K562 (cell line): ENCODE results near the gene IL17REL. TPM values are rescaled to one million over a fixed set of nuclear protein-coding genes. Genes with fewer than 3 reads are reported as not detected.
"Not testable (repeated sequence)": the region's sequence is repeated elsewhere in the genome, so short reads cannot be mapped to it uniquely, and the experiment has no call there.

ENCODE experiments used
- ATAC-seq: fragments of 200-7000 bp; cut with Tn5 transposase; 3 replicates; pipeline ENCODE4 v1.9.1; 2020; ENCODE audit warnings: moderate library complexity
- BruUV-seq: library from RNA; stranded (reverse); fragments of 400-500 nt; replicated peaks from 2 replicates; lab custom pipeline; 2021; lab: Mats Ljungman, UMichigan
- CTCF ChIA-PET: fragments of 300-600 bp; formaldehyde crosslinking; extraction: SDS; loops from one replicate; lab custom pipeline; 2021; ENCODE audit warnings: low intra/inter-chr PET ratio; lab: Yijun Ruan, JAX
- POLR2A ChIA-PET: fragments of 300-600, 350-650 bp; sonication (Branson Sonifier 250); formaldehyde crosslinking; extraction: SDS; loops from one replicate; lab custom pipeline; 2021; ENCODE audit warnings: antibody characterized with exemption, inconsistent platforms; lab: Yijun Ruan, JAX
- DNase-seq, 4 experiments: peaks; one replicate each; pipeline versions ENCODE4 v3.0.0 to v3.0.0-alpha.2; 2011 to 2018; ENCODE audit warnings: low spot score in 3 of 4, mixed read lengths in 3 of 4; ENCODE audit errors: extremely low read depth in 1 of 4
- FAIRE-seq: peaks from 2 replicates; lab custom pipeline; 2011; peaks lifted over from hg19 to GRCh38; lab: Jason Lieb, UNC
- H2AFZ ChIP-seq: 2 replicates; pipeline ENCODE4 v1.6.0; 2011; ENCODE audit warnings: low read depth, low read length, control low read depth, inconsistent platforms
- H3K27ac ChIP-seq: fragments of 200-600 bp; 3 replicates; pipeline ENCODE4 v1.8.0; 2011; ENCODE audit warnings: low read depth, mild to moderate bottlenecking, control low read depth, inconsistent platforms, low read length, moderate library complexity, mixed read lengths; ENCODE audit errors: extremely low read depth
- H3K27me3 ChIP-seq, 2 experiments: fragments of 300-600 bp in 1 of 2; 2 replicates in 1 of 2; 3 replicates in 1 of 2; pipeline versions ENCODE4 v1.6.0 to v1.8.0; 2011; ENCODE audit warnings: inconsistent platforms in 2 of 2, low read length in 2 of 2, mild to moderate bottlenecking in 1 of 2, mixed read lengths in 1 of 2, moderate library complexity in 1 of 2; ENCODE audit not compliant: control insufficient read depth in 2 of 2, insufficient read depth in 2 of 2
- H3K36me3 ChIP-seq: fragments of 300-600 bp; 3 replicates; pipeline ENCODE4 v1.8.0; 2011; ENCODE audit warnings: mild to moderate bottlenecking, low read length, inconsistent platforms; ENCODE audit not compliant: control insufficient read depth, insufficient read depth
- H3K4me1 ChIP-seq, 2 experiments: fragments of 200-600 bp in 1 of 2; replicated peaks in 1 of 2; 2 replicates in 1 of 2; 3 replicates in 1 of 2; pipeline versions ENCODE4 v1.5.1 to v1.8.0; 2011; ENCODE audit warnings: inconsistent platforms in 2 of 2, low read length in 2 of 2, mild to moderate bottlenecking in 1 of 2, mixed read lengths in 1 of 2, moderate library complexity in 1 of 2; ENCODE audit not compliant: control insufficient read depth in 2 of 2, insufficient read depth in 2 of 2
- H3K4me2 ChIP-seq: 2 replicates; pipeline ENCODE4 v1.6.1; 2011; ENCODE audit warnings: low read length, control low read depth, inconsistent platforms, mixed read lengths; ENCODE audit not compliant: insufficient read depth
- H3K4me3 ChIP-seq: fragments of 200-600 bp; sonication (generic), shearing (Covaris generic); 2 replicates; pipeline ENCODE4 v1.5.1; 2016; ENCODE audit warnings: control low read depth, inconsistent platforms
- H3K79me2 ChIP-seq: fragments of 200-600 bp; 3 replicates; pipeline ENCODE4 v1.8.0; 2011; ENCODE audit warnings: low read length, inconsistent platforms; ENCODE audit not compliant: control insufficient read depth, insufficient read depth
- H3K9ac ChIP-seq, 2 experiments: 2 replicates each; pipeline versions ENCODE4 v1.6.0 to v1.6.1; 2011; ENCODE audit warnings: low read depth in 2 of 2, low read length in 2 of 2, control low read depth in 1 of 2, inconsistent platforms in 1 of 2, mild to moderate bottlenecking in 1 of 2, mixed read lengths in 1 of 2; ENCODE audit not compliant: insufficient read depth in 1 of 2
- H3K9me1 ChIP-seq: one replicate; pipeline ENCODE4 v1.6.0; 2011; ENCODE audit warnings: inconsistent platforms, mild to moderate bottlenecking, low read length, moderate library complexity; ENCODE audit not compliant: control insufficient read depth, insufficient read depth
- H3K9me3 ChIP-seq: replicated peaks from 2 replicates; pipeline ENCODE4 v1.5.1; 2011; ENCODE audit warnings: low read depth, low read length, inconsistent platforms; ENCODE audit not compliant: control insufficient read depth, insufficient read depth
- H4K20me1 ChIP-seq: replicated peaks from 2 replicates; pipeline ENCODE4 v1.6.1; 2011; ENCODE audit warnings: low read length, inconsistent platforms, mixed read lengths; ENCODE audit not compliant: control insufficient read depth, insufficient read depth
- CREB1 ChIP-seq, 2 experiments: sonication (generic) in 1 of 2; formaldehyde crosslinking in 1 of 2; IDR thresholded peaks; 2 replicates each; pipeline versions ENCODE4 v1.6.1 to v1.8.0; 2012 to 2022; ENCODE audit warnings: inconsistent platforms in 1 of 2, mild to moderate bottlenecking in 1 of 2, missing genetic modification reagents in 1 of 2, moderate library complexity in 1 of 2
- CREM ChIP-seq: IDR thresholded peaks from 2 replicates; pipeline ENCODE4 v1.6.1; 2014; ENCODE audit warnings: antibody characterized with exemption, low read depth
- GABPA ChIP-seq: fragments of 200-800 bp; sonication (Bioruptor generic); conservative IDR thresholded peaks from 2 replicates; pipeline ENCODE4 v1.6.1; 2016; ENCODE audit warnings: low read depth, missing genetic modification characterization, missing compliant biosample characterization
- GABPB1 ChIP-seq: sonication (generic); formaldehyde crosslinking; IDR thresholded peaks from 2 replicates; pipeline ENCODE4 v1.8.0; 2022; ENCODE audit warnings: mild to moderate bottlenecking, missing genetic modification reagents
- ZBTB7A ChIP-seq: IDR thresholded peaks from 2 replicates; pipeline ENCODE4 v1.6.1; 2011; ENCODE audit warnings: low read depth, mild to moderate bottlenecking, low read length, moderate library complexity, borderline replicate concordance; ENCODE audit not compliant: control insufficient read depth
- ZNF740 ChIP-seq, 3 experiments: fragments of 200-800 bp in 1 of 3; sonication (Bioruptor generic) in 1 of 3; sonication (generic) in 1 of 3; formaldehyde crosslinking in 1 of 3; IDR thresholded peaks; 2 replicates each; pipeline versions ENCODE4 v1.6.1 to v1.8.0; 2016 to 2022; ENCODE audit warnings: mild to moderate bottlenecking in 2 of 3, missing compliant biosample characterization in 2 of 3, missing genetic modification characterization in 2 of 3, missing genetic modification reagents in 1 of 3
- whole genome bisulfite sequencing: fragments of 100-300 bp; shearing (Covaris generic); methylation state at CpG from one replicate; pipeline ENCODE4 v1.1.6; 2016; ENCODE audit warnings: low coverage, mixed read lengths; ENCODE audit not compliant: insufficient coverage; ENCODE audit errors: missing lambda C conversion rate; 5-methylcytosine and 5-hydroxymethylcytosine counted together
- in situ Hi-C: fragments of 300-500 bp; cut with MboI; formaldehyde crosslinking; loops from 4 replicates; pipeline ENCODE4 v1.15.0; 2018; ENCODE audit warnings: inconsistent platforms, mixed read lengths
- intact Hi-C: fragments of 100-400 bp; cut with micrococcal nuclease; formaldehyde crosslinking; loops from 2 replicates; pipeline ENCODE4 v1.14.2; 2022
- polyA plus RNA-seq, 8 experiments: library from polyadenylated mRNA; depleted of rRNA in 4 of 8; stranded (reverse) in 5 of 8; unstranded in 3 of 8; fragments of >200 nt; fragmentation: Nextera tagmentation in 2 of 8; fragmentation: Illumina TruSeq in 1 of 8; extraction: Ambion mirVana in 2 of 8; extraction: Trizol in 1 of 8; gene quantifications; 2 replicates each; pipeline versions ENCODE4 v1.2.1 to v1.2.3, GENCODE V29; 2011 to 2014; ENCODE audit warnings: inconsistent platforms in 1 of 8, missing spikeins in 1 of 8
- total RNA-seq, 7 experiments: library from RNA; depleted of rRNA in 6 of 7; stranded (reverse); fragments of >200 nt in 6 of 7; fragmentation: Illumina TruSeq in 2 of 7; extraction: Trizol in 2 of 7; gene quantifications; 2 replicates each; pipeline versions ENCODE4 v1.2.1 to v1.2.3, GENCODE V29; 2011 to 2021; ENCODE audit warnings: low replicate concordance in 1 of 7
- TF ChIP-seq, protein P1 (sequence below), 2 experiments: fragments of 450-650 bp in 1 of 2; IDR thresholded peaks; 2 replicates each; pipeline ENCODE4 v1.6.1; 2011 to 2017; ENCODE audit warnings: low read depth in 2 of 2, antibody characterized with exemption in 1 of 2, borderline replicate concordance in 1 of 2, low read length in 1 of 2, mild to moderate bottlenecking in 1 of 2, mixed read lengths in 1 of 2; ENCODE audit not compliant: control insufficient read depth in 1 of 2
- TF ChIP-seq, protein P2 (sequence below): fragments of 200-800 bp; sonication (Bioruptor generic); IDR thresholded peaks from 2 replicates; pipeline ENCODE4 v1.6.1; 2017; ENCODE audit warnings: missing genetic modification characterization, missing compliant biosample characterization

Gene IL17REL
- total and polyA plus RNA-seq, 9 of the 15 experiments (the other 6 are each of a cell fraction or from before 2014, with no cell fraction given): 0.05 to 0.42 (median 0.11) TPM; not detected in 4

DNA sequence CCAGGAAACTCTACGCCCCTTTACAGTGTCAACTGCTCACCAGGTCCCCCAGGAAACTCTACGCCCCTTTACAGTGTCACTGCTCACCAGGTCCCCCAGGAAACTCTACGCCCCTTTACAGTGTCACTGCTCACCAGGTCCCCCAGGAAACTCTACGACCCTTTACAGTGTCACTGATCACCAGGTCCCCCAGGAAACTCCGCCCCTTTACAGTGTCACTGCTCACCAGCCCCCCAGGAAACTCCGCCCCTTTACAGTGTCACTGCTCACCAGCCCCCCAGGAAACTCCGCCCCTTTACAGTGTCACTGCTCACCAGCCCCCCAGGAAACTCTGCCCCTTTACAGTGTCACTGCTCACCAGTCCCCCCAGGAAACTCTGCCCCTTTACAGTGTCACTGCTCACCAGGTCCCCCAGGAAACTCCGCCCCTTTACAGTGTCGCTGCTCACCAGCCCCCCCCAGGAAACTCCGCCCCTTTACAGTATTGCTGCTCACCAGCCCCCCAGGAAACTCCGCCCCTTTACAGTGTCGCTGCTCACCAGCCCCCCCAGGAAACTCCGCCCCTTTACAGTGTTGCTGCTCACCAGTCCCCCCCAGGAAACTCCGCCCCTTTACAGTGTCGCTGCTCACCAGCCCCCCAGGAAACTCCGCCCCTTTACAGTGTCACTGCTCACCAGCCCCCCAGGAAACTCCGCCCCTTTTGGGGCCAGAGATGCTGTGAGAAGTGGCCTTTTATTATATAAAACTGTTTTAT, 67.3 kb downstream of the IL17REL start:
- H2AFZ ChIP-seq: peak overlapping the region; percentile 74
- in situ Hi-C loops; H3K9me1 ChIP-seq; H3K36me3 ChIP-seq; intact Hi-C loops; H3K27me3 ChIP-seq; H3K4me2 ChIP-seq; H3K9me3 ChIP-seq; H3K9ac ChIP-seq; BruUV-seq; H3K79me2 ChIP-seq; H4K20me1 ChIP-seq; H3K4me3 ChIP-seq; CTCF ChIA-PET; TF ChIP-seq CREB1 (IDR thresholded peaks at IDR 0.05): not testable (repeated sequence)
- DNase-seq (peak; percentile 67 to 84 (median 70)), FAIRE-seq (peak; percentile 52), ATAC-seq (peak; percentile 51; the same call in 2 of the 3 replicates)
- peaks cover 8 to 78% of the 10 kb centered on the region in 2 experiments; a peak in 3 of 5 replicates for H3K4me1 ChIP-seq
- POLR2A ChIA-PET: interaction anchor here (0.7 kb wide), 2 partner anchors 51 to 53 kb away, joined by 3 to 5 read pairs; no protein-coding TSS in a partner anchor
- 62% methylated on average over 6 of the region's 17 CpGs for WGBS
- H3K27ac ChIP-seq: peak overlapping the region; percentile 68; the same call in 2 of the 3 replicates
- TF ChIP-seq CREM (peak; percentile 32; the same call in 1 of the 2 replicates), ZNF740 (CRISPR knock-in tag; IDR thresholded peaks at IDR 0.05) (peak; percentile 70; the same call in 1 of the 2 replicates), ZNF740 (tag; IDR thresholded peaks at IDR 0.05) (peak in 1 of 2 experiments; percentile 60; a peak in 1 of 4 replicates), GABPB1 (CRISPR knock-in tag) (peak; percentile 81; the same call in 1 of the 2 replicates), GABPA (tag) (peak; percentile 69), CREB1 (CRISPR knock-in tag; IDR thresholded peaks at IDR 0.05) (peak; percentile 39; the same call in 1 of the 2 replicates), ZBTB7A (peak; percentile 31; the same call in 1 of the 2 replicates)
- TF ChIP-seq, protein P1, sequence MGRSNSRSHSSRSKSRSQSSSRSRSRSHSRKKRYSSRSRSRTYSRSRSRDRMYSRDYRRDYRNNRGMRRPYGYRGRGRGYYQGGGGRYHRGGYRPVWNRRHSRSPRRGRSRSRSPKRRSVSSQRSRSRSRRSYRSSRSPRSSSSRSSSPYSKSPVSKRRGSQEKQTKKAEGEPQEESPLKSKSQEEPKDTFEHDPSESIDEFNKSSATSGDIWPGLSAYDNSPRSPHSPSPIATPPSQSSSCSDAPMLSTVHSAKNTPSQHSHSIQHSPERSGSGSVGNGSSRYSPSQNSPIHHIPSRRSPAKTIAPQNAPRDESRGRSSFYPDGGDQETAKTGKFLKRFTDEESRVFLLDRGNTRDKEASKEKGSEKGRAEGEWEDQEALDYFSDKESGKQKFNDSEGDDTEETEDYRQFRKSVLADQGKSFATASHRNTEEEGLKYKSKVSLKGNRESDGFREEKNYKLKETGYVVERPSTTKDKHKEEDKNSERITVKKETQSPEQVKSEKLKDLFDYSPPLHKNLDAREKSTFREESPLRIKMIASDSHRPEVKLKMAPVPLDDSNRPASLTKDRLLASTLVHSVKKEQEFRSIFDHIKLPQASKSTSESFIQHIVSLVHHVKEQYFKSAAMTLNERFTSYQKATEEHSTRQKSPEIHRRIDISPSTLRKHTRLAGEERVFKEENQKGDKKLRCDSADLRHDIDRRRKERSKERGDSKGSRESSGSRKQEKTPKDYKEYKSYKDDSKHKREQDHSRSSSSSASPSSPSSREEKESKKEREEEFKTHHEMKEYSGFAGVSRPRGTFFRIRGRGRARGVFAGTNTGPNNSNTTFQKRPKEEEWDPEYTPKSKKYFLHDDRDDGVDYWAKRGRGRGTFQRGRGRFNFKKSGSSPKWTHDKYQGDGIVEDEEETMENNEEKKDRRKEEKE (IDR thresholded peaks at IDR 0.05; ENCODE audit: borderline replicate concordance in 1 of 2, control insufficient read depth in 1 of 2, low read depth in 2 of 2, low read length in 1 of 2): 0 out of 4 replicates have a peak, but pooled peaks of 1 of the 2 experiments have one; percentile 78
- TF ChIP-seq, protein P2, sequence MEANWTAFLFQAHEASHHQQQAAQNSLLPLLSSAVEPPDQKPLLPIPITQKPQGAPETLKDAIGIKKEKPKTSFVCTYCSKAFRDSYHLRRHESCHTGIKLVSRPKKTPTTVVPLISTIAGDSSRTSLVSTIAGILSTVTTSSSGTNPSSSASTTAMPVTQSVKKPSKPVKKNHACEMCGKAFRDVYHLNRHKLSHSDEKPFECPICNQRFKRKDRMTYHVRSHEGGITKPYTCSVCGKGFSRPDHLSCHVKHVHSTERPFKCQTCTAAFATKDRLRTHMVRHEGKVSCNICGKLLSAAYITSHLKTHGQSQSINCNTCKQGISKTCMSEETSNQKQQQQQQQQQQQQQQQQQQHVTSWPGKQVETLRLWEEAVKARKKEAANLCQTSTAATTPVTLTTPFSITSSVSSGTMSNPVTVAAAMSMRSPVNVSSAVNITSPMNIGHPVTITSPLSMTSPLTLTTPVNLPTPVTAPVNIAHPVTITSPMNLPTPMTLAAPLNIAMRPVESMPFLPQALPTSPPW (CRISPR knock-in tag): peak; percentile 68
